ENCODE results near the gene CCZ1B.
"Not testable (repeated sequence)": the region's sequence is repeated elsewhere in the genome, so short reads cannot be mapped to it uniquely, and the experiment has no call there.

GRCh38 chr7:6864188-6864587 is 38.1 kb upstream of the CCZ1B start:
- not testable (repeated sequence) for TF ChIP-seq CTCF (IDR thresholded peaks at IDR 0.05); POLR2AphosphoS5 (IDR thresholded peaks at IDR 0.05; ENCODE audit: low read depth, low read length); YY1 (IDR thresholded peaks at IDR 0.05; ENCODE audit: low read depth); PBX3 (IDR thresholded peaks at IDR 0.05); GATA2 (CRISPR knock-in tag; IDR thresholded peaks at IDR 0.05)

Measured in SK-N-SH (cell line).